H1 (cell line): ENCODE measurements around the gene APOBEC3F. TPM values are rescaled to one million over a fixed set of nuclear protein-coding genes. Genes with fewer than 3 reads are reported as not detected.

ENCODE experiments used
- CTCF ChIA-PET: fragments of 300-600 bp; sonication (Branson Sonifier 250); formaldehyde crosslinking; loops from one replicate; lab custom pipeline; 2021; ENCODE audit not compliant: partially characterized antibody; lab: Charles Lee
- POLR2A ChIA-PET: fragments of 300-600 bp; sonication (Branson Sonifier 250); formaldehyde crosslinking; loops from one replicate; lab custom pipeline; 2021; ENCODE audit warnings: inconsistent platforms; ENCODE audit not compliant: partially characterized antibody; lab: Charles Lee
- DNase-seq, 2 experiments: peaks; one replicate each; pipeline versions ENCODE4 v3.0.0 to v3.0.0-alpha.2; 2010 to 2022; ENCODE audit warnings: low spot score in 2 of 2, low read depth in 1 of 2, mixed read lengths in 1 of 2
- FAIRE-seq: peaks from 2 replicates; lab custom pipeline; 2011; peaks lifted over from hg19 to GRCh38; lab: Jason Lieb, UNC
- H2AFZ ChIP-seq: 2 replicates; pipeline ENCODE4 v1.8.1; 2012; ENCODE audit warnings: low read length, inconsistent platforms
- H2AK5ac ChIP-seq: 2 replicates; pipeline ENCODE4 v1.6.1; 2013; ENCODE audit warnings: low read depth, low read length
- H2BK120ac ChIP-seq: replicated peaks from 2 replicates; pipeline ENCODE3; 2013; ENCODE audit warnings: low read depth, low read length, inconsistent platforms
- H2BK12ac ChIP-seq: 2 replicates; pipeline ENCODE4 v1.6.1; 2013; ENCODE audit warnings: low read depth, low read length
- H2BK15ac ChIP-seq: 2 replicates; pipeline ENCODE4 v1.6.1; 2013; ENCODE audit warnings: low read length
- H2BK20ac ChIP-seq: 2 replicates; pipeline ENCODE4 v1.6.1; 2013; ENCODE audit warnings: low read length
- H2BK5ac ChIP-seq: 2 replicates; pipeline ENCODE4 v1.6.1; 2013; ENCODE audit warnings: low read depth, low read length
- H3K14ac ChIP-seq: 2 replicates; pipeline ENCODE4 v1.6.1; 2013; ENCODE audit warnings: inconsistent platforms; ENCODE audit not compliant: insufficient read length
- H3K18ac ChIP-seq: 2 replicates; pipeline ENCODE4 v1.6.1; 2013; ENCODE audit warnings: low read length; ENCODE audit errors: extremely low read depth
- H3K23ac ChIP-seq: 2 replicates; pipeline ENCODE4 v1.6.1; 2013; ENCODE audit warnings: inconsistent platforms; ENCODE audit not compliant: insufficient read length
- H3K23me2 ChIP-seq: 2 replicates; pipeline ENCODE4 v1.6.1; 2013; ENCODE audit warnings: low read depth, low read length
- H3K27ac ChIP-seq: 2 replicates; pipeline ENCODE4 v1.6.1; 2011; ENCODE audit warnings: low read depth, low read length, inconsistent platforms
- H3K27me3 ChIP-seq, 4 experiments: replicated peaks in 1 of 4; 1 replicate in 1 of 4; 2 replicates in 3 of 4; pipeline versions ENCODE4 v1.6.1 to v1.8.1; 2011 to 2013; ENCODE audit warnings: low read length in 3 of 4, mild to moderate bottlenecking in 3 of 4, inconsistent platforms in 2 of 4, mixed read lengths in 2 of 4, moderate library complexity in 1 of 4; ENCODE audit not compliant: control insufficient read depth in 3 of 4, insufficient read depth in 3 of 4; ENCODE audit errors: extremely low read depth in 1 of 4
- H3K36me3 ChIP-seq, 4 experiments: 2 replicates each; pipeline versions ENCODE4 v1.6.1 to v1.8.1; 2011 to 2013; ENCODE audit warnings: mild to moderate bottlenecking in 4 of 4, low read length in 3 of 4, moderate library complexity in 2 of 4, control low read depth in 1 of 4, inconsistent platforms in 1 of 4; ENCODE audit not compliant: insufficient read depth in 4 of 4, control insufficient read depth in 2 of 4
- H3K4ac ChIP-seq: replicated peaks from 2 replicates; pipeline ENCODE3; 2013; ENCODE audit warnings: low read length, low read depth, mixed read lengths, inconsistent platforms; ENCODE audit not compliant: insufficient read length
- H3K4me1 ChIP-seq, 4 experiments: replicated peaks in 1 of 4; 1 replicate in 1 of 4; 2 replicates in 3 of 4; pipeline versions ENCODE4 v1.6.1 to v1.8.1; 2011 to 2013; ENCODE audit warnings: low read length in 3 of 4, inconsistent platforms in 2 of 4, mixed read lengths in 1 of 4; ENCODE audit not compliant: insufficient read depth in 4 of 4, control insufficient read depth in 3 of 4
- H3K4me2 ChIP-seq, 2 experiments: 2 replicates each; pipeline versions ENCODE4 v1.6.1 to v1.8.1; 2011 to 2013; ENCODE audit warnings: low read depth in 2 of 2, low read length in 2 of 2, control low read depth in 1 of 2, inconsistent platforms in 1 of 2, mild to moderate bottlenecking in 1 of 2; ENCODE audit not compliant: insufficient read depth in 1 of 2
- H3K4me3 ChIP-seq, 4 experiments: fragments of 200-600, 300-600 bp in 1 of 4; sonication (generic), shearing (Covaris generic), sonication (Bioruptor Twin) in 1 of 4; 2 replicates each; pipeline versions ENCODE4 v1.5.1 to v1.8.1; 2011 to 2016; ENCODE audit warnings: low read length in 4 of 4, low read depth in 3 of 4, control low read depth in 2 of 4, inconsistent platforms in 2 of 4, mild to moderate bottlenecking in 2 of 4, mixed read lengths in 1 of 4, moderate library complexity in 1 of 4; ENCODE audit not compliant: insufficient read depth in 2 of 4; ENCODE audit errors: extremely low read depth in 1 of 4
- H3K56ac ChIP-seq: replicated peaks from 2 replicates; pipeline ENCODE3; 2013; ENCODE audit warnings: low read depth, mild to moderate bottlenecking, mixed read lengths, low read length, inconsistent platforms; ENCODE audit not compliant: insufficient read length
- H3K79me1 ChIP-seq: 2 replicates; pipeline ENCODE4 v1.6.1; 2013; ENCODE audit warnings: low read depth, low read length, control low read depth
- H3K79me2 ChIP-seq, 2 experiments: 2 replicates each; pipeline versions ENCODE4 v1.6.1 to v1.8.1; 2012 to 2013; ENCODE audit warnings: low read length in 2 of 2, mild to moderate bottlenecking in 2 of 2, inconsistent platforms in 1 of 2; ENCODE audit not compliant: insufficient read depth in 2 of 2, control insufficient read depth in 1 of 2
- H3K9ac ChIP-seq, 4 experiments: replicated peaks in 1 of 4; 1 replicate in 1 of 4; 2 replicates in 3 of 4; pipeline versions ENCODE4 v1.6.1 to v1.8.1; 2011 to 2013; ENCODE audit warnings: low read depth in 3 of 4, low read length in 3 of 4, control low read depth in 2 of 4, mild to moderate bottlenecking in 2 of 4, moderate library complexity in 2 of 4, inconsistent platforms in 1 of 4; ENCODE audit errors: extremely low read depth in 1 of 4
- H3K9me3 ChIP-seq, 2 experiments: 2 replicates each; pipeline versions ENCODE4 v1.6.1 to v1.8.1; 2012 to 2013; ENCODE audit warnings: mild to moderate bottlenecking in 2 of 2, moderate library complexity in 2 of 2, control low read depth in 1 of 2, inconsistent platforms in 1 of 2, low read depth in 1 of 2, low read length in 1 of 2, mixed read lengths in 1 of 2; ENCODE audit not compliant: insufficient read depth in 2 of 2
- H4K20me1 ChIP-seq, 2 experiments: replicated peaks in 1 of 2; 2 replicates each; pipeline versions ENCODE3 to v1.8.1; 2011 to 2013; ENCODE audit warnings: inconsistent platforms in 2 of 2, low read length in 2 of 2, mild to moderate bottlenecking in 1 of 2; ENCODE audit not compliant: insufficient read depth in 2 of 2, control insufficient read depth in 1 of 2
- H4K5ac ChIP-seq: 2 replicates; pipeline ENCODE4 v1.6.1; 2013; ENCODE audit warnings: low read length, low read depth, mixed read lengths, inconsistent platforms; ENCODE audit not compliant: insufficient read length
- H4K8ac ChIP-seq: 2 replicates; pipeline ENCODE4 v1.8.0; 2013; ENCODE audit warnings: mild to moderate bottlenecking, moderate library complexity, low read length, inconsistent platforms; ENCODE audit not compliant: insufficient read depth; ENCODE audit errors: extremely low read depth
- H4K91ac ChIP-seq: replicated peaks from 2 replicates; pipeline ENCODE3; 2013; ENCODE audit warnings: low read length, mixed read lengths, inconsistent platforms; ENCODE audit not compliant: insufficient read length
- ASH2L ChIP-seq: fragments of 200-600, 300-600 bp; sonication (generic); IDR thresholded peaks from one replicate; pipeline ENCODE4 v1.7.1; 2017; ENCODE audit warnings: low read length
- CREB1 ChIP-seq: IDR thresholded peaks from 2 replicates; pipeline ENCODE4 v1.6.1; 2012; ENCODE audit warnings: inconsistent platforms
- CTBP2 ChIP-seq: IDR thresholded peaks from 2 replicates; pipeline ENCODE4 v1.7.0; 2011; ENCODE audit warnings: borderline replicate concordance, mild to moderate bottlenecking, moderate library complexity, mixed read lengths, low read length; ENCODE audit not compliant: insufficient read depth, insufficient read length
- EP300 ChIP-seq, 2 experiments: IDR thresholded peaks; 1 replicate in 1 of 2; 2 replicates in 1 of 2; pipeline ENCODE4 v1.6.1; 2011 to 2012; ENCODE audit warnings: low read depth in 2 of 2, low read length in 2 of 2, mild to moderate bottlenecking in 2 of 2, borderline replicate concordance in 1 of 2, inconsistent platforms in 1 of 2, moderate library complexity in 1 of 2
- GABPA ChIP-seq: IDR thresholded peaks from 2 replicates; pipeline ENCODE4 v1.6.1; 2011; ENCODE audit warnings: mild to moderate bottlenecking, low read length, moderate library complexity, borderline replicate concordance; ENCODE audit not compliant: insufficient read depth
- NANOG ChIP-seq: IDR thresholded peaks from 2 replicates; pipeline ENCODE4 v1.6.1; 2011; ENCODE audit warnings: low read length, low read depth, mild to moderate bottlenecking, inconsistent platforms; ENCODE audit not compliant: insufficient read depth, poor library complexity, severe bottlenecking
- PHF8 ChIP-seq: fragments of 200-600 bp; sonication (generic); conservative IDR thresholded peaks from 2 replicates; pipeline ENCODE4 v1.7.1; 2012; ENCODE audit warnings: low read depth, mild to moderate bottlenecking, inconsistent platforms, low read length, moderate library complexity
- POU5F1 ChIP-seq: IDR thresholded peaks from 2 replicates; pipeline ENCODE4 v1.6.1; 2011; ENCODE audit warnings: low read depth, mild to moderate bottlenecking, low read length, moderate library complexity
- RAD21 ChIP-seq, 2 experiments: IDR thresholded peaks in 1 of 2; conservative IDR thresholded peaks in 1 of 2; 2 replicates each; pipeline ENCODE4 v1.6.1; 2011; ENCODE audit warnings: low read depth in 2 of 2, low read length in 2 of 2, improper control_type of control experiment in 1 of 2, inconsistent platforms in 1 of 2, mild to moderate bottlenecking in 1 of 2, moderate library complexity in 1 of 2
- SIRT6 ChIP-seq: IDR thresholded peaks from one replicate; pipeline ENCODE4 v1.7.1; 2012; ENCODE audit warnings: low read length, inconsistent platforms
- WGBS, 2 experiments: shearing (Covaris generic) in 1 of 2; methylation state at CpG; one replicate each; pipeline versions ENCODE4 v1.1.6 to v1.1.7; 2013 to 2015; ENCODE audit warnings: low lambda C conversion rate in 2 of 2, mixed read lengths in 2 of 2, inconsistent platforms in 1 of 2, low coverage in 1 of 2, missing lambda C conversion rate in 1 of 2; ENCODE audit not compliant: insufficient replicate concordance in 2 of 2, insufficient coverage in 1 of 2, insufficient read length in 1 of 2; ENCODE audit errors: extremely low coverage in 1 of 2, missing lambda C conversion rate in 1 of 2; 5-methylcytosine and 5-hydroxymethylcytosine counted together
- polyA plus RNA-seq, 7 experiments: library from polyadenylated mRNA; depleted of rRNA in 3 of 7; stranded (reverse) in 5 of 7; unstranded in 2 of 7; fragments of >200 nt in 5 of 7; fragments of 200-250 nt in 2 of 7; gene quantifications; 1 replicate in 5 of 7; 2 replicates in 1 of 7; 4 replicates in 1 of 7; pipeline versions ENCODE4 v1.2.1 to v1.2.3, GENCODE V29; 2011 to 2013; ENCODE audit warnings: missing spikeins in 2 of 7, mixed read lengths in 2 of 7
- total RNA-seq: library from RNA; stranded (reverse); fragmentation: NEBNext Ultra II Directional; extraction: Animal tissue kit (Norgen Biotek cat#: 25700); gene quantifications from 2 replicates; pipeline ENCODE4 v1.2.1, GENCODE V29; 2021
- TF ChIP-seq, protein P1 (sequence below), 3 experiments: IDR thresholded peaks; 1 replicate in 2 of 3; 2 replicates in 1 of 3; pipeline versions ENCODE4 v1.5.1 to v1.6.1; 2011; ENCODE audit warnings: low read length in 3 of 3, mild to moderate bottlenecking in 3 of 3, inconsistent platforms in 2 of 3, low read depth in 1 of 3, moderate library complexity in 1 of 3; ENCODE audit not compliant: insufficient read depth in 1 of 3; ENCODE audit errors: control extremely low read depth in 1 of 3

Gene APOBEC3F
- total and polyA plus RNA-seq, 2 of the 8 experiments (the other 6 are each of a cell fraction or from before 2014, with no cell fraction given), result 4.0 to 7.3 TPM

- 84% methylated on average over 8 of the region's 8 CpGs; no CpG with 5 or more reads in 1 of the 2 experiments for WGBS, 2 experiments
- FAIRE-seq (no peak), DNase-seq (no peak)
- no peak overlapping the region for H3K9ac ChIP-seq
- H2BK120ac ChIP-seq, result no peak overlapping the region
- no peaks in the 10 kb centered on the region for H3K79me1 ChIP-seq
- H3K23ac ChIP-seq, result no peak overlapping the region
- H3K27ac ChIP-seq, result no peak overlapping the region
- H3K4me3 ChIP-seq, result no peak overlapping the region
- no peak overlapping the region for H2BK5ac ChIP-seq
- no peak overlapping the region for H3K18ac ChIP-seq
- H3K27me3 ChIP-seq, result no peaks in the 10 kb centered on the region
- H3K4ac ChIP-seq, result no peak overlapping the region
- no peak overlapping the region for H3K56ac ChIP-seq
- H3K23me2 ChIP-seq, result no peaks in the 10 kb centered on the region
- H4K91ac ChIP-seq, result no peak overlapping the region
- H2BK15ac ChIP-seq, result no peak overlapping the region
- H3K4me1 ChIP-seq, result peaks cover 0 to 7% (median 0%) of the 10 kb centered on the region in 4 experiments; a peak in 4 of 7 replicates
- no peak overlapping the region for H3K14ac ChIP-seq
- no peaks in the 10 kb centered on the region for H4K20me1 ChIP-seq
- H2BK12ac ChIP-seq, result no peak overlapping the region
- H2AFZ ChIP-seq, result no peak overlapping the region
- POLR2A ChIA-PET, result interaction anchor here (0.7 kb wide), 1 partner anchor 11 kb away, joined by 3 read pairs; no protein-coding TSS in a partner anchor
- no peaks in the 10 kb centered on the region for H3K79me2 ChIP-seq
- no peaks in the 10 kb centered on the region for H3K36me3 ChIP-seq
- H2BK20ac ChIP-seq, result no peak overlapping the region
- H4K5ac ChIP-seq, result no peak overlapping the region
- no peaks in the 10 kb centered on the region for H3K9me3 ChIP-seq
- CTCF ChIA-PET, result interaction anchor here (0.5 to 0.7 kb wide), 2 partner anchors 11 to 306 kb away, joined by 3 read pairs; no protein-coding TSS in a partner anchor
- H2AK5ac ChIP-seq, result no peak overlapping the region
- no peak overlapping the region for H3K4me2 ChIP-seq
- H4K8ac ChIP-seq, result no peak overlapping the region
- TF ChIP-seq NANOG (no peak), POU5F1 (no peak), EP300 (IDR thresholded peaks at IDR 0.05; ENCODE audit: borderline replicate concordance in 1 of 2, low read depth in 2 of 2, low read length in 2 of 2) (no peak), SIRT6 (no peak), CTBP2 (no peak), GABPA (no peak), PHF8 (no peak), ASH2L (no peak), CREB1 (no peak), RAD21 (IDR thresholded peaks at IDR 0.05 in 1 of 2, conservative IDR thresholded peaks at IDR 0.05 in 1 of 2; ENCODE audit: low read depth in 2 of 2, low read length in 2 of 2) (no peak)
- TF ChIP-seq, protein P1, sequence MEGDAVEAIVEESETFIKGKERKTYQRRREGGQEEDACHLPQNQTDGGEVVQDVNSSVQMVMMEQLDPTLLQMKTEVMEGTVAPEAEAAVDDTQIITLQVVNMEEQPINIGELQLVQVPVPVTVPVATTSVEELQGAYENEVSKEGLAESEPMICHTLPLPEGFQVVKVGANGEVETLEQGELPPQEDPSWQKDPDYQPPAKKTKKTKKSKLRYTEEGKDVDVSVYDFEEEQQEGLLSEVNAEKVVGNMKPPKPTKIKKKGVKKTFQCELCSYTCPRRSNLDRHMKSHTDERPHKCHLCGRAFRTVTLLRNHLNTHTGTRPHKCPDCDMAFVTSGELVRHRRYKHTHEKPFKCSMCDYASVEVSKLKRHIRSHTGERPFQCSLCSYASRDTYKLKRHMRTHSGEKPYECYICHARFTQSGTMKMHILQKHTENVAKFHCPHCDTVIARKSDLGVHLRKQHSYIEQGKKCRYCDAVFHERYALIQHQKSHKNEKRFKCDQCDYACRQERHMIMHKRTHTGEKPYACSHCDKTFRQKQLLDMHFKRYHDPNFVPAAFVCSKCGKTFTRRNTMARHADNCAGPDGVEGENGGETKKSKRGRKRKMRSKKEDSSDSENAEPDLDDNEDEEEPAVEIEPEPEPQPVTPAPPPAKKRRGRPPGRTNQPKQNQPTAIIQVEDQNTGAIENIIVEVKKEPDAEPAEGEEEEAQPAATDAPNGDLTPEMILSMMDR (IDR thresholded peaks at IDR 0.05; ENCODE audit: control extremely low read depth in 1 of 3, insufficient read depth in 1 of 3, low read depth in 1 of 3, low read length in 3 of 3), result no peak
Measured at GRCh38 chr22:39078329-39078728, 37.7 kb downstream of the APOBEC3F start.
